Muscle layer of duodenum (tissue), 2 donors: ENCODE data around the gene RNPS1.
A peak's percentile ranks its signal among the peaks of the same experiment; 100 is the strongest.

Experiments used
- H3K27ac ChIP-seq: one replicate; pipeline ENCODE4 v1.7.0; 2013; ENCODE audit warnings: mild to moderate bottlenecking, low read length
- H3K27me3 ChIP-seq: one replicate; pipeline ENCODE4 v1.7.0; 2013; ENCODE audit warnings: low read depth, mild to moderate bottlenecking, control low read depth, low read length
- H3K36me3 ChIP-seq, 2 donors: one replicate each; pipeline ENCODE4 v1.7.0; 2013; ENCODE audit warnings: low read length in 2 of 2, control low read depth in 1 of 2, mild to moderate bottlenecking in 1 of 2; ENCODE audit not compliant: insufficient read depth in 2 of 2, control insufficient read depth in 1 of 2
- H3K4me1 ChIP-seq, 2 donors: one replicate each; pipeline ENCODE4 v1.7.0; 2013; ENCODE audit warnings: low read length in 2 of 2, mild to moderate bottlenecking in 2 of 2, control low read depth in 1 of 2, moderate library complexity in 1 of 2; ENCODE audit not compliant: insufficient read depth in 2 of 2, control insufficient read depth in 1 of 2
- H3K4me3 ChIP-seq, 2 donors: one replicate each; pipeline ENCODE4 v1.7.0; 2013; ENCODE audit warnings: low read length in 2 of 2, low read depth in 1 of 2, mild to moderate bottlenecking in 1 of 2
- H3K9me3 ChIP-seq, 2 donors: one replicate each; pipeline ENCODE4 v1.7.0; 2013; ENCODE audit warnings: low read length in 2 of 2, control low read depth in 1 of 2, mild to moderate bottlenecking in 1 of 2; ENCODE audit not compliant: control insufficient read depth in 1 of 2
- donor health status: healthy.

The RNPS1 gene

DNA sequence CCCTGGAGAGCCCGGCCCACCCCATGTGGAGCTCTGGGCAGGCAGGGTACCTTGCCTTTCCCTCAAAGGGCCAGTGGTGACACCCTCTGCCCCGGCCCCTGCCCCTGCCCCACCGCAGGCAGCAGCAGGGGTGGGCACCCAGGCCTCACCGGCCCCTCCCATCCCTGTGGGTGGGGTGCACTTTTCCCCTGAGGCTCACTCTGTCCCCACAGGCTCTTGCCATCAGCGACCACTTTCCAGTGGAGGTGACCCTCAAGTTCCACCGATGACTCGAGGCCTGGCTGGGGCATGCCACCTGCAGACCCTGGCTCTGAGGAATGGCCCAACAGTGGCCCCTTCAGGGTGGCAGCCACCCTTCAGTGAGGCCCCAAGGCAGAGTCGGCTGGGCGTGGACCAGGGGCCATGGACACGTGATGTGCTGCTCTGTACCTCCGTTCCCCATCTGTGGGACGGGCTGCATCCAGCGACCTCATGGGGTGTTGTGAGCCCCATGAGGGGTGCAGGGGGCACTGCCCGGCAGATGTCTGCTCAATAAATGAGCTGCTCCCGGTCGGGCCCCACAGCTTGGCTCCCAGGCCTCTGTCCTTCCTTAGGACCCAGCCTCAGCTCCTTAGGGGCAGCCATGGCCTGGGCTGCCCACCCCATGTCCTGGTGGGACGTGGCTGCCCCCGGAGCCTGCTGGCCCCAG, 29.6 kb downstream of the RNPS1 start:
- H3K9me3 ChIP-seq, result no peaks in the 10 kb centered on the region
- no peaks in the 10 kb centered on the region for H3K27me3 ChIP-seq
- H3K4me3 ChIP-seq, result no peak overlapping the region
- H3K27ac ChIP-seq, result no peak overlapping the region
- peaks cover 10 to 41% of the 10 kb centered on the region in 2 donors for H3K36me3 ChIP-seq
- peaks cover 0 to 20% of the 10 kb centered on the region in 2 donors for H3K4me1 ChIP-seq

DNA sequence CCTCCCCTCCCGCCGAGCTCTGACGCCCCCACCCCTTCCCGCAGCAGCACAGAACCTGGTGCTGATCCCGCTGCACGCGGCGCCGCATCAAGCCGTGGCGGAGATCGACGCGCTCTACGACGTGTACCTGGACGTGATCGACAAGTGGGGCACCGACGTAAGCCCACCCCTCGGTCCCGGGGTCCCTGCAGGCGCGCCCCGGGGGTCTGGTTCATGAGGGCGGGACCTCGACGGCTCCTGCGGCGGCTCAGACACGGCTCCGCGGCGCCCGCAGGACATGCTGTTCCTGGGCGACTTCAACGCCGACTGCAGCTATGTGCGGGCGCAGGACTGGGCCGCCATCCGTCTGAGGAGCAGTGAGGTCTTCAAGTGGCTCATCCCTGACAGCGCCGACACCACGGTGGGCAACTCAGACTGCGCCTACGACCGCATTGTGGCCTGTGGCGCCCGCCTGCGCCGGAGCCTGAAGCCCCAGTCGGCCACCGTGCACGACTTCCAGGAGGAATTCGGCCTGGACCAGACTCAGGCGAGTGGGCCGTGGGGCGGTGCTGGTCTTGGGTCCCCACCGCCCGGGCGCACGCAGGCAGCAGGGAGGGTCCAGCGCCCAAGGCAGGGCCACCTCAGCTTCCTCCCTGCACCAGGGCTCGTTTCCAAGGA, 30.3 kb downstream of the RNPS1 start:
- Histone ChIP-seq H3K36me3 (peaks cover 5 to 41% of the 10 kb centered on the region in 2 donors), H3K27me3 (no peaks in the 10 kb centered on the region), H3K4me3 (no peak overlapping the region)

DNA sequence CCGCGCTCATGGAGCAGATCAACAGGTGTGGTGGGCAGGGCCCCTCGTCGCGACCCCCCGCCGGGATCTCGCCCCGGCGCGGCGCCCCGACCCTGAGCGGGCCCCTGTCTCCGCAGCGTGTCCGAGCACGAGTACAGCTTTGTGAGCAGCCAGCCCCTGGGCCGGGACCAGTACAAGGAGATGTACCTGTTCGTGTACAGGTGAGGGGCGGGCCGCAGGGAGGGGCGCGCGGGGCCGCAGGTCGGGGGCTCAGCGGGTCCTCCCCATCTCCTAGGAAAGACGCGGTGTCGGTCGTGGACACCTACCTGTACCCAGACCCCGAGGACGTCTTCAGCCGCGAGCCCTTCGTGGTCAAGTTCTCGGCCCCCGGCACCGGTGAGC, 30.8 kb downstream of the RNPS1 start:
- H3K36me3 ChIP-seq, result peaks cover 5 to 41% of the 10 kb centered on the region in 2 donors
- no peaks in the 10 kb centered on the region for H3K9me3 ChIP-seq
- no peaks in the 10 kb centered on the region for H3K27me3 ChIP-seq
- peaks cover 0 to 20% of the 10 kb centered on the region in 2 donors for H3K4me1 ChIP-seq
- H3K4me3 ChIP-seq, result peak overlapping the region in 1 of 2 donors; percentile 48
- no peak overlapping the region for H3K27ac ChIP-seq

More for the DNA sequence above, 30.3 kb downstream of the RNPS1 start:
- no peak overlapping the region for H3K27ac ChIP-seq
- peaks cover 0 to 20% of the 10 kb centered on the region in 2 donors for H3K4me1 ChIP-seq
- H3K9me3 ChIP-seq, result no peaks in the 10 kb centered on the region

DNA sequence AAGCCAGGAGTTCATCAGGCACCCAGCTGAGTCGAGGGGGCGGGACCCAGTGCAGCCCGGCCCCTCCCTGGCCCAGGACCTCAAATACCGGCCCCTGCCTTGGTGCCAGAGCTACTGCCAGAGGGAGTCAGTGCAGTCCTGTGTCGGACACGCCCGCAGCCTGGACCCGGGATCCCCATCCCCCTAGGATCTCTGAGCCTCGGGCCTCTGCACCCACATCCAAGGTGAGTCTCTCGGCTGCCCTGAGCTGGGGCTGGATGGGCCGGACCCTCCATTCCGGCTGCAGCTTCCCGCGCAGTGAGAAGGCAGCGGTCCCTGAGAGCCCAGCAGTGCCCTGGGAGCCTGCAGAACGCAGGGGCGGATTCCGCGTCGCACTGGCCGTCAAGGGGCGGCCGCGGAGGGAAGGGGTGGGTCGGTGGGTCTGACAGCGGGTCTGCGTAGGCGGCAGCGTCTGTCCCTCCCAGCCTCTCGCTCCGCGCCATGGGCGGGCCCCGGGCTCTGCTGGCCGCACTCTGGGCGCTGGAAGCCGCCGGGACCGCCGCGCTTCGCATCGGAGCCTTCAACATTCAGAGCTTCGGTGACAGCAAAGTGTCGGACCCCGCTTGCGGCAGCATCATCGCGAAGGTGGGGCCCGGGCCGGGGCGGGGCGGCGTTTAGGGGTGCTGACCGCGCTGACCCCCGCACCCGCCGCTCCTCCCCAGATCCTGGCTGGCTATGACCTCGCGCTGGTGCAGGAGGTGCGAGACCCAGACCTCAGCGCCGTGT, 31.4 kb downstream of the RNPS1 start, which contains the start of gene DNASE1L2:
Gene DNASE1L2 (plus strand): TSS at position 108 of the 765 bp plus-strand sequence. CDS start 373 bp downstream, at position 481.
- Histone ChIP-seq H3K9me3 (no peaks in the 10 kb centered on the region), H3K27ac (no peak within 1 kb of the TSS), H3K27me3 (no peaks in the 10 kb centered on the region), H3K4me3 (peak within 1 kb of the TSS in 1 of 2 donors; percentile 48), H3K4me1 (peaks cover 0 to 20% of the 10 kb centered on the region in 2 donors), H3K36me3 (peaks cover 9 to 46% of the 10 kb centered on the region in 2 donors)

DNA sequence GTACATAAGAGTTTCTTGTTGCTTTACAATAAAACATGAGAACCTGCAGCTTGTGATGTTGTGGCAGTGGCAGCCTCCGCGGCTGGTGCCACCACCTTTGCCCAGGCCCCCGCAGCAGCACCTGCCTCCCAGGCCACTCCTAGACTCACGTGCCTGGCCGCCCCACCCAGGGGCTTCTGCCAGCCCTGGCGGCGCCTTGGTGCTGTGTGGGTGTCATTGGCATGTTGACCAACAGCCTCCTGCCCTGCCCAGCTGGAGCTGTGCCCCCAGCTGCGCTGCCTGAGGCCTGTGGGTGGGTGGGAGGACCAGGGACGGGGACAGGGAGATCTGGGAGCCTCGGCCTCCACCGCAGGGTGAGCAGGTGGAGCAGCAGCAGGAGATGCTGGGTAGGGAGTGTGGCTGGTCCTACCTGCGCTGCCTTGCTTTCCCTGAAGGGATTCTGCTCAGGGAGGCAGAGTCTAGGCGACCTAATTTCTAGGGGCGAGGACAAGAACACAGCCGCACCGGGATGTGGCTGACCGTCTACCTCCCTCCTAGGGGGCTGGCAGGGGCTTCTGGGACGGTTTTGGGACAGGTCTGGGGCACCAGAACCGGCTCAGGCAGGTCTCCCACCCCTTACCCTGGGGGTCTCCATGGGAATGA, 32.1 kb downstream of the RNPS1 start:
- Histone ChIP-seq H3K9me3 (no peaks in the 10 kb centered on the region), H3K4me3 (no peak overlapping the region), H3K27me3 (no peaks in the 10 kb centered on the region), H3K4me1 (peaks cover 0 to 20% of the 10 kb centered on the region in 2 donors), H3K36me3 (peaks cover 15 to 53% of the 10 kb centered on the region in 2 donors), H3K27ac (no peak overlapping the region)

DNA sequence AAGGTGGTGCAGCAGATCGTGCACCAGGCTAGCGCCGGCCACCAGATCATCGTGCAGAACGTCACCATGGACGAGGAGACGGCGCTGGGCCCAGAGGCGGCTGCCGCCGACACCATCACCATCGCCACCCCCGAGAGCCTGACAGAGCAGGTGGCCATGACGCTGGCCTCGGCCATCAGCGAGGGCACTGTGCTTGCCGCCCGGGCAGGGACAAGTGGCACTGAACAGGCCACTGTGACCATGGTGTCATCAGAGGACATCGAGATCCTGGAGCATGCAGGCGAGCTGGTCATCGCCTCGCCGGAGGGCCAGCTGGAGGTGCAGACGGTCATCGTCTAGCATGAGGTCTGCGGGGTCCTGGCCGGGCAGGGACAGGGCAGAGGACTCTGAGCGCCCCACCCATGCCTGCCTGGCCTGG, 32.7 kb downstream of the RNPS1 start:
- Histone ChIP-seq H3K27me3 (no peaks in the 10 kb centered on the region), H3K4me1 (peaks cover 0 to 20% of the 10 kb centered on the region in 2 donors), H3K9me3 (no peaks in the 10 kb centered on the region), H3K27ac (no peak overlapping the region), H3K4me3 (no peak overlapping the region), H3K36me3 (peaks cover 15 to 59% of the 10 kb centered on the region in 2 donors)

DNA sequence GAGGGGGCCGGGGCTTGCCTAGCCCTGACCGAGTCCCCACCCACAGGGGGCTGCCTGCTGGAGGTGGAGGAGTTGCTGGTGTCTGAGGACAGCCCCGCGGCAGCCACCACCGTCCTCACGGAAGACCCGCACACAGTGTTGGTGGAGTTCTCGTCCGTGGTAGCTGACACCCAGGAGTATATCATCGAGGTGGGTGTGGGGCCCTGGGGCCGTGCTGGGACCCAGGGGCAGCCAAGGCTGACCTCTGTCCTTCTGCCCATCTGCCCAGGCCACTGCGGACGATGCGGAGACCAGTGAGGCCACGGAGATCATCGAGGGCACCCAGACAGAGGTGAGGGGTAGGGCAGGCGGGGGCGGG, 33.1 kb downstream of the RNPS1 start:
- H3K36me3 ChIP-seq, result peaks cover 17 to 64% of the 10 kb centered on the region in 2 donors
- no peaks in the 10 kb centered on the region for H3K27me3 ChIP-seq
- H3K4me1 ChIP-seq, result peaks cover 0 to 20% of the 10 kb centered on the region in 2 donors
- no peak overlapping the region for H3K4me3 ChIP-seq
- H3K9me3 ChIP-seq, result no peaks in the 10 kb centered on the region
- H3K27ac ChIP-seq, result no peak overlapping the region

DNA sequence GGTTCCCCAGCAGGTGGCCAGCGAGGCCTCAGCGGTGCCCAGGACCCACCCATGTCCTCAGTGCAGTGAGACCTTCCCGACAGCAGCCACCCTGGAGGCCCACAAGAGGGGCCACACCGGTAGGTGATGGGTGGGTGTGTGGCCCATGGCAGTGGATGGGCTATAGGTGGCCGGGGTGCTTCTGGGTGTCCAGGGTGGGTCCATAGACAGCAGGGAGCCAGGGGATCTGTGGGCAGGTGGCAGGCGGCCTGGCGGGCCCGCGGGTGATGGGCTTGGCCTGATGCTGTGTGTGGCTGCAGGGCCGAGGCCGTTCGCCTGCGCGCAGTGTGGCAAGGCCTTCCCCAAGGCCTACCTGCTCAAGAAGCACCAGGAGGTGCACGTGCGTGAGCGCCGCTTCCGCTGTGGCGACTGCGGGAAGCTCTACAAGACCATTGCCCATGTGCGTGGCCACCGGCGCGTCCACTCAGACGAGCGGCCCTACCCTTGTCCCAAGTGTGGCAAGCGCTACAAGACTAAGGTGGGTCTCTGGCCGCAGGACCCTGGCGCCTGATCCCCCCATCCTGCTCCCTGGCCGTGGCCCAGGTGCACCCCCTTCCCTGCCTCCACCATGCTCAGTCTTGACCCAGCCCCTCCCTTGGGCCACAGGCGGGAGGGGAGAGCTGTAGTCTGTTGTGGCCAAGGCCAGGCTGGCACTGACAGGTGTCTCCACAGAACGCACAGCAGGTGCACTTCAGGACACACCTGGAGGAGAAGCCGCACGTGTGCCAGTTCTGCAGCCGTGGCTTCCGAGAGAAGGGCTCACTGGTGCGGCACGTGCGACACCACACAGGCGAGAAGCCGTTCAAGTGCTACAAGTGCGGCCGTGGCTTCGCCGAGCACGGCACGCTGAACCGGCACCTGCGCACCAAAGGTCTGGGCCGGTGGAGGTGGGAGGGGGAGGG, 33.8 kb downstream of the RNPS1 start:
- H3K36me3 ChIP-seq, result peaks cover 24 to 70% of the 10 kb centered on the region in 2 donors
- H3K27me3 ChIP-seq, result no peaks in the 10 kb centered on the region
- H3K4me3 ChIP-seq, result no peak overlapping the region
- H3K27ac ChIP-seq, result no peak overlapping the region
- no peaks in the 10 kb centered on the region for H3K9me3 ChIP-seq
- peaks cover 0 to 20% of the 10 kb centered on the region in 2 donors for H3K4me1 ChIP-seq

DNA sequence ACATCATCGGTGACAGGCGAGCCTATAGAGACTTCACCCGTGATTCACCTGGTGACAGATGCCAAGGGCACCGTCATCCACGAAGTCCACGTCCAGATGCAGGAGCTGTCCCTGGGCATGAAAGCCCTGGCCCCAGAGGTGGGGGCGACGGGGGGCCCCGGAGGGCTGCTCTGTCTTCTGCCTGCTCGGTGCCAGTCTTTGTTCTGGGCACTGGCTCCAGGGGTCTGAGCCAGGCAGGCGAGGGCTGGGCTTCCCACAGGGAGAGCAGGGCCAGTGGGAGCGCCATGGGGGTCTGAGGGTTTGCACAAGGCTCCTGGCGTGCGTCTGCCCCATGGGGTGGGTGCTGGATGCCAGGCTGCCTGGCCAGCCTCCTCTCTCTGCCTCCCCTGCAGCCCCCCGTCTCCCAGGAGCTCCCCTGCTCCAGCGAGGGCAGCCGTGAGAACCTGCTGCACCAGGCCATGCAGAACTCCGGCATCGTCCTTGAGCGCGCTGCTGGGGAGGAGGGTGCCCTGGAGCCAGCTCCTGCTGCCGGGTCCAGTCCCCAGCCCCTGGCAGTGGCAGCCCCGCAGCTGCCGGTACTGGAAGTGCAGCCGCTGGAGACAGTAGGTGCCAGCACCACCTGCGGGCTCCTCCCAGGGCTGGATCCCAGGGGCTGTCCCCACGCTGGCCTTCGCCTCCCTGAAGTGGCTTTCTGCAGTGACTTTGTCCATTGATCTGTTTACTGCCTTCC, 34.7 kb downstream of the RNPS1 start:
- H3K27ac ChIP-seq, result no peak overlapping the region

More for the DNA sequence above, 34.7 kb downstream of the RNPS1 start:
- no peak overlapping the region for H3K4me3 ChIP-seq
- no peaks in the 10 kb centered on the region for H3K27me3 ChIP-seq
- peaks cover 0 to 20% of the 10 kb centered on the region in 2 donors for H3K4me1 ChIP-seq
- no peaks in the 10 kb centered on the region for H3K9me3 ChIP-seq
- H3K36me3 ChIP-seq, result peaks cover 25 to 77% of the 10 kb centered on the region in 2 donors
